ENCODE data around the gene COX7A1. TPM values are rescaled to one million over a fixed set of nuclear protein-coding genes. Genes with fewer than 3 reads are reported as not detected.

COX7A1 gene
- total RNA-seq (2022): not detected in 2 replicates
- Bru-seq, nascent RNA: not detected
- not detected for BruChase-seq, experiment 1, labeled RNA remaining after a 2-hour chase
- not detected for BruChase-seq, experiment 2, labeled RNA remaining after a 6-hour chase
- long read RNA-seq: 0 reads

DNA sequence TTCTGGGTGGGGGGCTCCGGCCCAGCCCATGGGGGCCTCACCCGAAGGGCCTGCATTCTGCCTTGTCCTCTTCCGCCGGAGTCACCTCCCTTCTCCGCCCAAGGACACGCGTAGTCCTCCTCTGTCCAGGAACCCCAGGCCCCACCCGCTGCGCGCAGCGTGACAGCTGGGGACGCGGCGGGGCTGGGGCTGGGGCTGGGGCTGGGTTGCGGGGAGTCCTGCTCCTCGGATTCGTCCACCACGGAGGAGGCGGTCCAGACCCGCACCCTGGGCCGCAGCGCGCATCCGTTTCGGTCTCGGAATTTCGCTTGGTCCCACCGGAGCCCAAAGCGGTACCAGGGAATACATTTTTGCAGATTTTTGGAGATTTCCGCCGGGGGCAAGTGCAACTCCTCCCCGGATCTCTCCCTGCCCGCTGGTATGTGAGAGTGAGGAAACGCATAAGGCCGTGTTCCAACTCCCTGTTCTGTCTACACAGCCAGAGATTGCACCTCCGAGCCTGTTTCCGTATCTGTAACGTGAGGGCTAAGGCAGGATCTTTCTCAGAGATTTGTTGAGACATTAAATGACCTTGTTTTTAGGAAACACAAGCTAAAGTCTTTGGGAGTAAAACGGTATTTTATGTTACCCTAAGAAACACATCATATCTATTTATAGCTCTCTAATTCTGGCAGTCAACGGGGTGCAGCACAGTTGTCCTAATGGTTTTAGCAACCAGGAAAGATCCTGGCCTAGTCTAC lies at the start of gene COX7A1:
COX7A1 (minus strand) TSS at position 96 of the 740 bp plus-strand sequence; CDS start at position 56, 40 bp downstream.
- H3K36me3 Mint-ChIP-seq (ENCODE audit: insufficient read depth, unreplicated experiment): peaks cover 60% of the 10 kb centered on the region
- Histone ChIP-seq H3K4me3 (ENCODE audit: low read depth, low read length) (no peak within 1 kb of the TSS), H3K36me3 (ENCODE audit: control insufficient read depth, insufficient read depth, low read length) (peaks cover 3% of the 10 kb centered on the region), H3K27me3 (replicated peaks; ENCODE audit: control insufficient read depth, insufficient read depth, low read length) (no peaks in the 10 kb centered on the region), H3K9me3 (no peaks in the 10 kb centered on the region), H3K4me1 (no peaks in the 10 kb centered on the region)
- no peaks in the 10 kb centered on the region for H3K27me3 Mint-ChIP-seq (ENCODE audit: insufficient read depth, unreplicated experiment)
- DNase-seq: no peak
- peaks cover 10% of the 10 kb centered on the region for H3K4me1 Mint-ChIP-seq (ENCODE audit: low read depth, unreplicated experiment)
- CTCF ChIA-PET: no interaction called here
- intact Hi-C loops (cut with micrococcal nuclease; ENCODE audit: unreplicated experiment): no loop called here
- TF ChIP-seq, protein P1, sequence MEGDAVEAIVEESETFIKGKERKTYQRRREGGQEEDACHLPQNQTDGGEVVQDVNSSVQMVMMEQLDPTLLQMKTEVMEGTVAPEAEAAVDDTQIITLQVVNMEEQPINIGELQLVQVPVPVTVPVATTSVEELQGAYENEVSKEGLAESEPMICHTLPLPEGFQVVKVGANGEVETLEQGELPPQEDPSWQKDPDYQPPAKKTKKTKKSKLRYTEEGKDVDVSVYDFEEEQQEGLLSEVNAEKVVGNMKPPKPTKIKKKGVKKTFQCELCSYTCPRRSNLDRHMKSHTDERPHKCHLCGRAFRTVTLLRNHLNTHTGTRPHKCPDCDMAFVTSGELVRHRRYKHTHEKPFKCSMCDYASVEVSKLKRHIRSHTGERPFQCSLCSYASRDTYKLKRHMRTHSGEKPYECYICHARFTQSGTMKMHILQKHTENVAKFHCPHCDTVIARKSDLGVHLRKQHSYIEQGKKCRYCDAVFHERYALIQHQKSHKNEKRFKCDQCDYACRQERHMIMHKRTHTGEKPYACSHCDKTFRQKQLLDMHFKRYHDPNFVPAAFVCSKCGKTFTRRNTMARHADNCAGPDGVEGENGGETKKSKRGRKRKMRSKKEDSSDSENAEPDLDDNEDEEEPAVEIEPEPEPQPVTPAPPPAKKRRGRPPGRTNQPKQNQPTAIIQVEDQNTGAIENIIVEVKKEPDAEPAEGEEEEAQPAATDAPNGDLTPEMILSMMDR (IDR thresholded peaks at IDR 0.05; ENCODE audit: insufficient read depth in 1 of 2, low read depth in 1 of 2, low read length in 1 of 2, severe bottlenecking in 1 of 2, unreplicated experiment in 1 of 2): no peak
- POLR2A ChIA-PET: no interaction called here
- no peak within 1 kb of the TSS for H3K4me3 Mint-ChIP-seq (ENCODE audit: unreplicated experiment)
- no peaks in the 10 kb centered on the region for H3K9me3 Mint-ChIP-seq (ENCODE audit: unreplicated experiment)
- no TSS peak for BruUV-seq (replicated peaks)
- H3K27ac Mint-ChIP-seq (ENCODE audit: unreplicated experiment): no peak within 1 kb of the TSS

DNA sequence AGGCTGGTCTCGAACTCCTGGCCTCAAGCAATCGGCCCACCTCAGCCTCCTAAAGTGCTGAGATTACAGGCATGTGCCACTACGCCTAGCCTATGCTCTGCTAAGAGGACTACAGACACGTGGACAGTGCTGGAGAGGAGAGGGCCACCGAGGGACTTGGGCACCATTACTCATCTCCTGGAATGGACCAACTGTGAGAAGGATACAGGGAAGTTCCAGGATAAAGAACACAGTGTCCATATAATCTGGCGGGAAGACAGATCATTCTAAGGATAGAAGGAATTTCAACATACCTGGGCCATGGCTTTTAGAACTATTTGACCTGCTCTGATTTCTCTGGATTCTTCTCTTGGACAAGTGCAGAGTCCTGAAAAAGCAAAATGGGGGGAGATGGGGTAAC lies 49.4 kb upstream of the COX7A1 start:
- Histone ChIP-seq H3K9me3 (no peaks in the 10 kb centered on the region), H3K27me3 (replicated peaks; ENCODE audit: control insufficient read depth, insufficient read depth, low read length) (no peaks in the 10 kb centered on the region), H3K4me3 (ENCODE audit: low read depth, low read length) (no peak overlapping the region), H3K4me1 (no peaks in the 10 kb centered on the region), H3K36me3 (ENCODE audit: control insufficient read depth, insufficient read depth, low read length) (no peaks in the 10 kb centered on the region)
- ChIA-PET POLR2A (no interaction called here), CTCF (no interaction called here)
- no TSS peak for BruUV-seq (replicated peaks)
- Mint-ChIP-seq H3K27ac (ENCODE audit: unreplicated experiment) (no peak overlapping the region), H3K36me3 (ENCODE audit: insufficient read depth, unreplicated experiment) (no peaks in the 10 kb centered on the region), H3K4me3 (ENCODE audit: unreplicated experiment) (no peak overlapping the region), H3K4me1 (ENCODE audit: low read depth, unreplicated experiment) (no peaks in the 10 kb centered on the region), H3K9me3 (ENCODE audit: unreplicated experiment) (no peaks in the 10 kb centered on the region), H3K27me3 (ENCODE audit: insufficient read depth, unreplicated experiment) (no peaks in the 10 kb centered on the region)
- TF ChIP-seq, protein P1 (IDR thresholded peaks at IDR 0.05; ENCODE audit: insufficient read depth in 1 of 2, low read depth in 1 of 2, low read length in 1 of 2, severe bottlenecking in 1 of 2, unreplicated experiment in 1 of 2): no peak
- intact Hi-C loops (cut with micrococcal nuclease; ENCODE audit: unreplicated experiment): no loop called here
- DNase-seq: no peak

DNA sequence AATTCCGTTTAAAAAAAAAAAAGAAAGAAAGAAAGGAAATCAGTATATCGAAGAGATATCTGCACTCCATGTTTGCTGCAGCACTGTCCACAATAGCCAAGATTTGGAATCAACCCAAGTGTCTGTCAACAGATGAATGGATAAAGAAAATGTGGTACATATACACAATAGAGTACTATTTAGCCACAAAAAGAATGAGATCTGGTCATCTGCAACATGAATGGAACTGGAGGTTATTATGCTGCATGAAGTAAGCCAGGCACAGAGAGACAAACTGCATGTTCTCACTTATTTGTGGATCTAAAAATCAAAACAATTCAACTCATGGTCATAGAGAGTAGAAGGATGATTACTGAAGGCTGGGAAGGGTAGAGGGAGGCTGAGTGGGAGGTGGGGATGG lies 45.9 kb upstream of the COX7A1 start:
- Mint-ChIP-seq H3K27me3 (ENCODE audit: insufficient read depth, unreplicated experiment) (no peaks in the 10 kb centered on the region), H3K36me3 (ENCODE audit: insufficient read depth, unreplicated experiment) (no peaks in the 10 kb centered on the region), H3K27ac (ENCODE audit: unreplicated experiment) (no peak overlapping the region), H3K9me3 (ENCODE audit: unreplicated experiment) (no peaks in the 10 kb centered on the region), H3K4me1 (ENCODE audit: low read depth, unreplicated experiment) (no peaks in the 10 kb centered on the region), H3K4me3 (ENCODE audit: unreplicated experiment) (no peak overlapping the region)
- Histone ChIP-seq H3K27me3 (replicated peaks; ENCODE audit: control insufficient read depth, insufficient read depth, low read length) (no peaks in the 10 kb centered on the region), H3K4me1 (no peaks in the 10 kb centered on the region), H3K9me3 (no peaks in the 10 kb centered on the region), H3K4me3 (ENCODE audit: low read depth, low read length) (no peak overlapping the region), H3K36me3 (ENCODE audit: control insufficient read depth, insufficient read depth, low read length) (no peaks in the 10 kb centered on the region)
- no peak for DNase-seq
- intact Hi-C loops (cut with micrococcal nuclease; ENCODE audit: unreplicated experiment): no loop called here
- BruUV-seq (replicated peaks): no TSS peak
- TF ChIP-seq, protein P1 (IDR thresholded peaks at IDR 0.05; ENCODE audit: insufficient read depth in 1 of 2, low read depth in 1 of 2, low read length in 1 of 2, severe bottlenecking in 1 of 2, unreplicated experiment in 1 of 2): no peak
- ChIA-PET CTCF (interaction anchor here (0.7 kb wide), 1 partner anchor 70 kb away, joined by 3 read pairs; no protein-coding TSS in a partner anchor), POLR2A (no interaction called here)

Measured in Caco-2 (cell line).